ENCODE data around the gene ARHGEF7. TPM values are rescaled to one million over a fixed set of nuclear protein-coding genes. Genes with fewer than 3 reads are reported as not detected.

The ARHGEF7 gene
- total RNA-seq, 1 donor from 2014 or later = 73.7 TPM

DNA sequence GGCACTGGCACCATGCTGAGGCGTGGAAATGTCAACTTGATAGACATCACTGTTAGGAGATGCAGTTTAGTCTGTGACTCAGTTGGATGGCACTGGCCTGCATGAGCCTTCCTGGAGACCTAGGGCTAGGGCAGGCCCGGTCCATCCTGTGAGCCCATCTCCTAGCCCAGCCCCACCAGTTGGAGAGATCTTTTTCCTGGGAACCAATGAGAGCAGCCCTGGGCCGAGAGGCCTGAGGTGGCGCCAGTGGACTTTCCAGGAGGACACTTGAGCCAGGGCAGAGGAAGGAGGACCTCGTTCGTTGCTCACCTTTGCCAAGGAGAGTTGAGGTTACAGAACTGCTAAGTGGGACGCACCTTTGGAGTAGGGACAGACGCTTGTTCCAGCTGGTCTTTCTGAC is 104.8 kb downstream of the ARHGEF7 start:
- no peak for FAIRE-seq
- Mint-ChIP-seq H3K27me3 (ENCODE audit: low read depth, unreplicated experiment) (no peaks in the 10 kb centered on the region), H3K9me3 (ENCODE audit: unreplicated experiment) (no peaks in the 10 kb centered on the region), H3K27ac (ENCODE audit: unreplicated experiment) (peak overlapping the region; percentile 75), H3K4me1 (ENCODE audit: low read depth, unreplicated experiment) (peaks cover 44% of the 10 kb centered on the region), H3K36me3 (ENCODE audit: low read depth, unreplicated experiment) (no peaks in the 10 kb centered on the region), H3K4me3 (ENCODE audit: unreplicated experiment) (no peak overlapping the region)
- Histone ChIP-seq H3K4me1 (ENCODE audit: insufficient read depth, low read length) (peaks cover 14% of the 10 kb centered on the region), H4K20me1 (ENCODE audit: insufficient read depth, low read length) (peaks cover 70% of the 10 kb centered on the region), H3K4me3 (ENCODE audit: insufficient read depth, low read depth, low read length) (no peak overlapping the region), H2AFZ (ENCODE audit: low read depth, low read length) (no peak overlapping the region), H3K9me3 (ENCODE audit: insufficient read depth, low read depth, low read length) (no peaks in the 10 kb centered on the region), H3K27me3 (ENCODE audit: insufficient read depth, low read length) (no peaks in the 10 kb centered on the region), H3K9ac (ENCODE audit: low read length) (no peak overlapping the region), H3K4me2 (ENCODE audit: low read length) (no peak overlapping the region), H3K36me3 (ENCODE audit: insufficient read depth, low read length) (peaks cover 3% of the 10 kb centered on the region), H3K27ac (ENCODE audit: low read depth, low read length) (no peak overlapping the region), H3K79me2 (ENCODE audit: insufficient read depth, low read length) (peaks cover 80% of the 10 kb centered on the region)
- no peak for DNase-seq (ENCODE audit: low read depth)
- TF ChIP-seq, protein P1, sequence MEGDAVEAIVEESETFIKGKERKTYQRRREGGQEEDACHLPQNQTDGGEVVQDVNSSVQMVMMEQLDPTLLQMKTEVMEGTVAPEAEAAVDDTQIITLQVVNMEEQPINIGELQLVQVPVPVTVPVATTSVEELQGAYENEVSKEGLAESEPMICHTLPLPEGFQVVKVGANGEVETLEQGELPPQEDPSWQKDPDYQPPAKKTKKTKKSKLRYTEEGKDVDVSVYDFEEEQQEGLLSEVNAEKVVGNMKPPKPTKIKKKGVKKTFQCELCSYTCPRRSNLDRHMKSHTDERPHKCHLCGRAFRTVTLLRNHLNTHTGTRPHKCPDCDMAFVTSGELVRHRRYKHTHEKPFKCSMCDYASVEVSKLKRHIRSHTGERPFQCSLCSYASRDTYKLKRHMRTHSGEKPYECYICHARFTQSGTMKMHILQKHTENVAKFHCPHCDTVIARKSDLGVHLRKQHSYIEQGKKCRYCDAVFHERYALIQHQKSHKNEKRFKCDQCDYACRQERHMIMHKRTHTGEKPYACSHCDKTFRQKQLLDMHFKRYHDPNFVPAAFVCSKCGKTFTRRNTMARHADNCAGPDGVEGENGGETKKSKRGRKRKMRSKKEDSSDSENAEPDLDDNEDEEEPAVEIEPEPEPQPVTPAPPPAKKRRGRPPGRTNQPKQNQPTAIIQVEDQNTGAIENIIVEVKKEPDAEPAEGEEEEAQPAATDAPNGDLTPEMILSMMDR (IDR thresholded peaks at IDR 0.05; ENCODE audit: insufficient read depth, low read depth, low read length) = no peak
- TF ChIP-seq EZH2 (IDR thresholded peaks at IDR 0.05; ENCODE audit: insufficient read depth, low read length) = no peak

DNA sequence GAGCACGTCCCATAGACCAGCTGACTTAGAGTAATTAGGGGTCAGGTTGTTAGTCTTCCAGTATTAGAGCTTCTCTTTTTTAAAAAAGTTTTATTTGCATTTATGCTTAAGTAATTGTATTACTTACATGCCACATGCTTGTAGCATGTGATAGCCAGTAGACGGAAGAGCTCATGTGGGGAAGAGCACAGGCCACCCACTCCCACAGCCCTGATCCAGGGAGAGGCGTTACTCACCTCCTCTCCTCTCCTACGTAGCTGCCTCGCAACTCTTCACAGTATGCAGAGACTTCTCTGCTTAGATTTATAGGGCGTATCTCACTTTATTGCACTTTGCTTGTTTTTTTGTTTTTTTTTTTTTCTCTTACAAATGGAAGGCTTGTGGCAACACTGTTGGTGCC is 110.1 kb downstream of the ARHGEF7 start:
- Mint-ChIP-seq H3K4me3 (ENCODE audit: unreplicated experiment) (no peak overlapping the region), H3K27ac (ENCODE audit: unreplicated experiment) (no peak overlapping the region), H3K27me3 (ENCODE audit: low read depth, unreplicated experiment) (no peaks in the 10 kb centered on the region), H3K9me3 (ENCODE audit: unreplicated experiment) (no peaks in the 10 kb centered on the region), H3K36me3 (ENCODE audit: low read depth, unreplicated experiment) (peaks cover 14% of the 10 kb centered on the region), H3K4me1 (ENCODE audit: low read depth, unreplicated experiment) (peaks cover 31% of the 10 kb centered on the region)
- Histone ChIP-seq H3K27me3 (ENCODE audit: insufficient read depth, low read length) (no peaks in the 10 kb centered on the region), H3K4me1 (ENCODE audit: insufficient read depth, low read length) (peaks cover 23% of the 10 kb centered on the region), H3K9me3 (ENCODE audit: insufficient read depth, low read depth, low read length) (no peaks in the 10 kb centered on the region), H3K36me3 (ENCODE audit: insufficient read depth, low read length) (peaks cover 2% of the 10 kb centered on the region), H4K20me1 (ENCODE audit: insufficient read depth, low read length) (peaks cover 57% of the 10 kb centered on the region), H3K9ac (ENCODE audit: low read length) (no peak overlapping the region), H3K4me2 (ENCODE audit: low read length) (no peak overlapping the region), H2AFZ (ENCODE audit: low read depth, low read length) (no peak overlapping the region), H3K4me3 (ENCODE audit: insufficient read depth, low read depth, low read length) (no peak overlapping the region), H3K79me2 (ENCODE audit: insufficient read depth, low read length) (peaks cover 69% of the 10 kb centered on the region), H3K27ac (ENCODE audit: low read depth, low read length) (no peak overlapping the region)
- TF ChIP-seq EZH2 (IDR thresholded peaks at IDR 0.05; ENCODE audit: insufficient read depth, low read length) = no peak
- TF ChIP-seq, protein P1 (IDR thresholded peaks at IDR 0.05; ENCODE audit: insufficient read depth, low read depth, low read length) = no peak
- DNase-seq (ENCODE audit: low read depth) = no peak
- FAIRE-seq = no peak

DNA sequence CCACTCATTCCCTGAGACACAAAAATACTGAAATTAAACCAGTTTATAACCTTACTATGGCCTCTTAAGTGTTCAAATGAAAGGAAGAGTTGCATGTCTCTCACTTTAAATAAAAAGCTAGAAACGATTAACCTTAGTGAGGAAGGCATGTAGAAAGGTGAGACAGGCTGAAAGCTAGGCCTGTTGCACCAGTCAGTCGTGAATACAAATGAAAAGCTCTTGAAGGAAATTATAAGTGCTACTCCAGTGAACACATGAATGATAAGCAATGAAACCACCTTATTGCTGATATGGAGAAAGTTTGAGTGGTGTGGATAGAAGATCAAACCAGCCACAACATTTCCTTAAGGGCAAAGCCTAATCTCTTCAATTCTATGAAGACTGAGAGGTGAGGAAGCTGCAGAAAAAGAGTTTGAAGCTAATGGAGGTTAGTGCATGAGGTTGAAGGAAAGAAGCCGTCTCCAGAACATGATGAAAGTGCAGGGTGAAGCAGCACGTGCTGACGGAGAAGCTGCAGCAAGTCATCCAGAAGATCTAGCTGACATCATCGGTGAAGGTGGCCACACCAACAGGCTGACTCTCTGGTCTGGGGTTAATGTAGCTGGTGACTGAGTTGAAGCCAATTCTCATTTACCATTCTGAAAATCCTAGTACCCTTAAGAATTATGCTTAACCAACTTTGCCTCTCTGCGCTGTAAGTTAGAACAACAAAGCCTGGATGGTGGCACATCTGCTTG is 110.9 kb downstream of the ARHGEF7 start:
- Histone ChIP-seq H3K27ac (ENCODE audit: low read depth, low read length) (no peak overlapping the region), H2AFZ (ENCODE audit: low read depth, low read length) (no peak overlapping the region), H3K4me1 (ENCODE audit: insufficient read depth, low read length) (peaks cover 23% of the 10 kb centered on the region), H3K36me3 (ENCODE audit: insufficient read depth, low read length) (no peaks in the 10 kb centered on the region), H3K79me2 (ENCODE audit: insufficient read depth, low read length) (peaks cover 70% of the 10 kb centered on the region), H3K9ac (ENCODE audit: low read length) (no peak overlapping the region), H3K27me3 (ENCODE audit: insufficient read depth, low read length) (no peaks in the 10 kb centered on the region), H3K4me2 (ENCODE audit: low read length) (no peak overlapping the region), H3K9me3 (ENCODE audit: insufficient read depth, low read depth, low read length) (no peaks in the 10 kb centered on the region), H4K20me1 (ENCODE audit: insufficient read depth, low read length) (peaks cover 52% of the 10 kb centered on the region), H3K4me3 (ENCODE audit: insufficient read depth, low read depth, low read length) (no peak overlapping the region)
- TF ChIP-seq EZH2 (IDR thresholded peaks at IDR 0.05; ENCODE audit: insufficient read depth, low read length) = no peak
- TF ChIP-seq, protein P1 (IDR thresholded peaks at IDR 0.05; ENCODE audit: insufficient read depth, low read depth, low read length) = no peak
- H3K27ac Mint-ChIP-seq (ENCODE audit: unreplicated experiment) = no peak overlapping the region
- no peak for DNase-seq (ENCODE audit: low read depth)
- no peaks in the 10 kb centered on the region for H3K27me3 Mint-ChIP-seq (ENCODE audit: low read depth, unreplicated experiment)
- H3K4me1 Mint-ChIP-seq (ENCODE audit: low read depth, unreplicated experiment) = peaks cover 31% of the 10 kb centered on the region
- no peak for FAIRE-seq
- H3K36me3 Mint-ChIP-seq (ENCODE audit: low read depth, unreplicated experiment) = peaks cover 14% of the 10 kb centered on the region
- H3K4me3 Mint-ChIP-seq (ENCODE audit: unreplicated experiment) = no peak overlapping the region
- no peaks in the 10 kb centered on the region for H3K9me3 Mint-ChIP-seq (ENCODE audit: unreplicated experiment)
